EL (cell line): Measurements from ENCODE around the gene PTPRM.
"Not testable (repeated sequence)": the region's sequence is repeated elsewhere in the genome, so short reads cannot be mapped to it uniquely, and the experiment has no call there.

Experiments
- DNase-seq: peaks from one replicate; pipeline ENCODE4 v3.0.0-alpha.2; 2016

The PTPRM gene

GRCh38 chr18:8423051-8423557 lies 856.0 kb downstream of the PTPRM start:
- peak; percentile 75 for DNase-seq

- no peak for DNase-seq
Measured at GRCh38 chr18:8424481-8424880, 857.4 kb downstream of the PTPRM start.

GRCh38 chr18:8424917-8425725 lies 858.0 kb downstream of the PTPRM start:
- peak; percentile 97 for DNase-seq

GRCh38 chr18:8426401-8426800 lies 859.3 kb downstream of the PTPRM start:
- no peak for DNase-seq

GRCh38 chr18:8427339-8427738 lies 860.2 kb downstream of the PTPRM start:
- no peak for DNase-seq

GRCh38 chr18:8428951-8429350 lies 861.8 kb downstream of the PTPRM start:
- no peak for DNase-seq

GRCh38 chr18:8431036-8431435 lies 863.9 kb downstream of the PTPRM start:
- DNase-seq, result no peak

- no peak for DNase-seq
Measured at GRCh38 chr18:8433323-8433722, 866.2 kb downstream of the PTPRM start.

- DNase-seq, result no peak
Measured at GRCh38 chr18:8433771-8434170, 866.7 kb downstream of the PTPRM start.

- no peak for DNase-seq
Measured at GRCh38 chr18:8435376-8435775, 868.3 kb downstream of the PTPRM start.

- peak; percentile 17 for DNase-seq
Measured at GRCh38 chr18:8439055-8439454, 871.9 kb downstream of the PTPRM start.

GRCh38 chr18:8443505-8443904 lies 876.4 kb downstream of the PTPRM start:
- DNase-seq, result no peak

GRCh38 chr18:8446936-8447335 lies 879.8 kb downstream of the PTPRM start:
- not testable (repeated sequence) for DNase-seq

GRCh38 chr18:8448130-8448529 lies 881.0 kb downstream of the PTPRM start:
- no peak for DNase-seq

- DNase-seq, result peak; percentile 33
Measured at GRCh38 chr18:8450013-8450412, 882.9 kb downstream of the PTPRM start.

GRCh38 chr18:8450898-8451665 lies 884.0 kb downstream of the PTPRM start:
- no peak for DNase-seq

GRCh38 chr18:8453528-8453927 lies 886.4 kb downstream of the PTPRM start:
- no peak for DNase-seq

GRCh38 chr18:8454136-8454535 lies 887.0 kb downstream of the PTPRM start:
- DNase-seq, result no peak

GRCh38 chr18:8455661-8456614 lies 888.8 kb downstream of the PTPRM start:
- no peak for DNase-seq
